ENCODE data around the gene ANKRD42.

Gene ANKRD42

DNA sequence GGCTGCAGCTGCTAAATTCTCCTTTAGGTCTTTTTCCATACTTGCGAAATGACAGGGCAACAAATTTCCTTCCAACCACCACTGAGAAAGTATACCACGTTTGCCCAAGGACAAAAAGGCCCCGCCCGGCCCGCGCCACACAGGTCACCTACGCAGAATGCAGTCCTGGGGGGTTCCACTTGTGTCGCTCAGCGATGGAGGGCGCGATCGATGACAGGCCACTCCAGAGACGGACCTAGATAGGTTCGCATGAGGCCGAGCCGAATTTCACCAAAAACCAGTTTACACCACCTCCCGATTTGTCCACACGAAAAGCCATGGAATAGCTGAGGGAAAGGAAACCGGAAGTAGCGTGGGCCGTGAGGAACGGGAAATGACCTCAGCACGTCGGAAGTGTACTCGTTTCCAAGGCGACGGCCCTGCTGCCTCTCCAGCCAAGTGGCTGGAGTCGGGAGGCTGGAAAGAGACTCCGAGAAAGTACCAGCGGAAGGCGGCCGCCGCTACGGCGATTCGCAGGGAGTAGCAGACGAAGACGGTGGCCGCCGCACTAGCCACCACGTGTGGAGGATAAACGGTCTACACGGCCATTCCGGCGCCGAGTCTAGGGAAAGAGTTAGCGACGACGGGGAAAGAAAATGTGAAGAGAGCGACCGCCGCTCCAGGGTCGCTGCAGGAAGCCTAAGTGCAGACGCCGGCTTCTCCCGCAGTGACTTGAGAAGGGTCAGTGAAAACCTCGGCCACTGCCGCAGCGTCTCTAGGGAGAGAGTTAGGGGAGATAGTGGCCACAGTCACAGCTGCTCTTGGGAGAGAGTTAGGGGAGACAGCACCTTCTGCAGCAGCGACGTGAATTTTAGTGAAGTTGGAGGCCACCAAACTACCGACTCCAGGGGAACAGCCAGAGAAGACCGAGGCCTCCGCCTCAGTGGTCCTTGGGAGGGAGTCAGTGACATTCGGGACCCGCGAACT lies at the start of gene ANKRD42:
Gene ANKRD42 (plus strand): TSS at position 398 of the 966 bp plus-strand sequence. CDS start 959 bp downstream, outside the sequence.
- DNase-seq (ENCODE audit: low read depth in 2 of 2): peak; percentile 77 to 80

DNA sequence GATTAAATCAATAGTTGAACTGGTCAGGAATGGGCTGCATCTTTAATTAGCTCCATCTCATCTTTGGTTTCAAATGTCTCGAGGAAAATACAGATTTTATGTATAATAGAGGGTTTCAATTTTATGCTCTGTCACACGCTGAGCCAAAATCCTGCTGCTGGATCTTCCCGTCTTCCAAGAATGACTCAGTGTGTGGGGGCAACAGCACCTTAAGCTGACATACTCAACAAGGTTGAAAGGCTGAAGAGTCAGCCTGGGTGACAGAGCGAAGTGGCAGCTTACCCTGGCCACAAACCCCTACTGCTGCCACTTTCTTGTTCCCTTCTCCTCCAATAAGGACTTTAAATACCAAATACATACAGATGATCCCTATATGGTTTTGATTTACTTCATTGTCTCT lies 45.6 kb upstream of the ANKRD42 start:
- DNase-seq (ENCODE audit: low read depth in 2 of 2): no peak

DNA sequence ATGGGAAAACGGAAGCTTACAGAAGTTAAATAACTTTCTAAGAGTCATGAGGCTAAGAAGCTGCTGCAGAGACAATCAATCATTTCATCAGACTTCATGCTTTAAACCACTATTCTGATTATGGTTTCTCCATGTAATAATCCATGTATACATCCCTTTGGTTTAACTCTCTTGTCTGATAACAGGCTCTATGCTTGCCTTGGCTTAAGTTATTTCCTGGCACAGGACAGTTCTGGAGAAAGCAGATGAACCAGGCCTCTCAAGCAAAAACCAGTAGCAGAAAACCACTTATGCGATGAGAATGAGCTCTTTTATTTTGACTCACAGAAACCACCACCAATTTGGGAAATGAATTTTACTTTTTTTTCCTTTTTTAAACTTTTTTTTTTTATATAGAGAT lies 43.1 kb upstream of the ANKRD42 start:
- DNase-seq (ENCODE audit: low read depth in 2 of 2): no peak

DNA sequence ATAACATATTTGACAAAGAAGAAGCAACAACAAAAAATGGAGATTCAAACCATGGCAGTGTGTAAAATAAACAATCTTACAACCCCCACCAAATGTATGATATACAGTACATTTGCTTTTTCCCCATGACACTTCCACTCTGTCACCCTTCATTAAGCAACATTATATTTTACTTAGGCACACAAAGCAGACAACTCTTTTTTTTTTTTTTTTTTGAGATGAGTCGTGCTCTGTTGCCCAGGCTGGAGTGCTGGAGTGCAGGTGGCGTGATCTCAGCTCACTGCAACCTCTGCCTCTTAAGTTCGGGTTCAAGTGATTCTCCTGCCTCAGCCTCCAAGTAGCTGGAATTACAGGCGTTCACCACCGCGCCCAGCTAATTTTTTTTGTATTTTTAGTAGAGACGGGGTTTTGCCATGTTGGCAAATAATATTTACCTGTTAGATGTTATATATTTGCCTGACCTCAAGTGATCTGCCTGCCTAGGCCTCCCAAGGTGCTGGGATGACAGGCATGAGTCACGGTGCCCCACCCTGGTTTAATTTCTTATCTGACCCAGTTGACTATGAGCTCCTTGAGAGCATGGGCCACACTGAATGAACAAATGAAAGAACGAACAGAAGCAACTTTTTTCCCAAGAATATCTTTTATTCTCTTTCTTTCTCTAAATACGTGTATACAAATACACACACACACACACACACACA lies 42.1 kb upstream of the ANKRD42 start:
- DNase-seq (ENCODE audit: low read depth in 2 of 2): no peak

DNA sequence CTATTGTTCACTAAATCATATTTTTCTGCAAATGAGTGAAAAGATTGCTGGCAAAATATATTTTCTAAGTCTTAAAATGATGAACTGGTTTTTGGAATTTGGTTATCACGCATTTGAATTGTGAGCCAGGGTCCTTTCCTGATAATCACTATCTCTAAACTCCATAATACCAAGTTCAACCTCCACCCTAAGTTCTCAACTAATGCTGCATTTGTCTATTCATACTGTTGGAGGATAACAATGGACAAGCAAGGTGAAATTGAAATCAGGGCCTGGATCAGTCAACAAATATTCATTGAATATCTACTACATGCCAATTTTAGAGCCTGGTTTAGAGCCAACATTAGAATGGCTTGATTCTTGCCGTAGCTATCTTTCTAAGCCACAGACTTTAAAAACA lies 41.2 kb upstream of the ANKRD42 start:
- no peak for DNase-seq (ENCODE audit: low read depth in 2 of 2)

DNA sequence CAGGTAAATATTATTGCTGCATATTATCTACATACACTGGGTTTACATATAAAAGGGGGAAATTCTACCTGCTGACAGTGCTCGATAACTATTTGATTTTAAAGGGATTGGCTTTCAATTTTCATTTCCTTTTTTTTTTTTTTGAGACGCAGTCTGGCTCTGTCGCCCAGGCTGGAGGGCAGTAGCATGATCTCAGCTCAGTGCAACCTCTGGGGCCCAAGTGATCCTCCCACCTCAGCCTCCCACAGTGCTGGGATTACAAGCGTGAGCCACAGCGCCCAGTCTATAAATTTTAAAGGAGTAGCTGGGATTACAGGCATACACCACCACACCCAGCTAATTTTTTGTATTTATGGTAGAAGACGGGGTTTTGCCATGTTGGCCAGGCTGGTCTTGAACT lies 39.7 kb upstream of the ANKRD42 start:
- DNase-seq (ENCODE audit: low read depth in 2 of 2): no peak

DNA sequence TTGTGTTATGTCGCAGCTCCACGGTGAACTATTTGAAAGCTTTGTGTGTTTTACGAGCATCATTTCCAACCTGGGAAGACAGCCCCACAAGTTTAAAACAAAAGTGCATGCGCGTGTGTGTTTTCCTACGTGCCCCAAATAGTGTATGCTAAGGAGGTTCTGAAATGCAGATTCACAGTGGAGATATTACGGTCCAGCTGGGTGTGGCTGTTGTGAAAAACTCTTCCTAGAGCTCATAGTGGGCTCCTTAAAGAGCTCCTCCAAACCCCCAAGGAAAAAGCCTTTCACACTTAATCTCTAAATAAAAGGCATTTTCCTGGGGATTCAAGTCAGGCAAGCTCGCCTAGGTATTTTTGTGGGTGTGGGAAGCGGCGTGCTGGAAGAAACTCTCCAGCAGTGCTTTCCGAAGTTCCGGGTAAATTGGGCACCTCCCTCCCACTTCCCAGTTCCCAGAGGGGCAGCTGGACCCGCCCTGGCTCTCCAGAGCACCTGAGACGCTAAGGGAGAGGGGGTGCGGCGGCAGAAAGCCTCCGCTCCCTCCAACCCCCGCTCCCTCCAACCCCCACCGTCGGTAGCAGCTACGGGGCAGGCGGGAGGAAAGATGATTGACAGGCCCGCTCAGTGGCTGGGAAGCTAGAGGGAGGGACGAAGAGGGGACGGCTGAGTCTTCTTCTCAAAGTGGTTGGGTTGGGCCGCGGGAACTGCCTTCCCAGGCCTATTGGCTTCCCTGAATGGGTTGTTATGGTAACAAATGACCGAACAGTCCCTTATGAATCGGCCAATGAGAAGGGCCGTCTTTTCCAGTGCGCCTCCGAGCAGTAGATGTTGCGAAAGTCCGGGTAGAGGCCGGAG lies 37.1 kb upstream of the ANKRD42 start:
- DNase-seq (ENCODE audit: low read depth in 2 of 2): peak; percentile 95 to 97

DNA sequence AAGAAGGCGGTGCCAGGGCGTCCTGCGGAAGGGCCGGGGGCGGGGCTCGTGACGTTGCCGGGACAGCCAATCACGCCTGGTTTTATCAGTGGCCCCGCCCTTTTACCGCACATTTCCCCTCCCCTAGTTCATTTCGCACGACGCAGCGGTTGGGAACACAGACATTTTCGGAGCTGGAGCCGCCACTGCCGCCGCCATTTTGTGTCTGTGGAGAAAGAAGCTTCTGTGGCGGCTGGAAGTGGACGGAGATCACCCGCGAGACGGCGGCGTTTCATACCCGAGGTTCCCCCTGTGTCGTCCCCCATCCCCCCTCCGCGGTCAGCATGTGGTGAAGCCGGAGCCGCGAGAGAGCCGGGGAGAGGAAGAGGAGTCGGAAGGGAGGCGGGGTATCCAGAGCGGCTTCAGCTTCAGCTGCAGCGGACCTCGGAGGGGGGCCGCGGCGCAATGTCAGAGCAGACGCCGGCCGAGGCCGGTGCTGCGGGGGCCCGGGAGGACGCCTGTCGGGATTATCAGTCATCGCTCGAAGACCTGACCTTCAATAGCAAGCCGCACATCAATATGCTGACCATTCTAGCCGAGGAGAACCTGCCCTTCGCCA lies 36.4 kb upstream of the ANKRD42 start, which contains the start of gene PCF11:
Gene PCF11 (plus strand): TSS at position 136 of the 598 bp plus-strand sequence. CDS start 309 bp downstream, at position 445.
- no peak for DNase-seq (ENCODE audit: low read depth in 2 of 2)

DNA sequence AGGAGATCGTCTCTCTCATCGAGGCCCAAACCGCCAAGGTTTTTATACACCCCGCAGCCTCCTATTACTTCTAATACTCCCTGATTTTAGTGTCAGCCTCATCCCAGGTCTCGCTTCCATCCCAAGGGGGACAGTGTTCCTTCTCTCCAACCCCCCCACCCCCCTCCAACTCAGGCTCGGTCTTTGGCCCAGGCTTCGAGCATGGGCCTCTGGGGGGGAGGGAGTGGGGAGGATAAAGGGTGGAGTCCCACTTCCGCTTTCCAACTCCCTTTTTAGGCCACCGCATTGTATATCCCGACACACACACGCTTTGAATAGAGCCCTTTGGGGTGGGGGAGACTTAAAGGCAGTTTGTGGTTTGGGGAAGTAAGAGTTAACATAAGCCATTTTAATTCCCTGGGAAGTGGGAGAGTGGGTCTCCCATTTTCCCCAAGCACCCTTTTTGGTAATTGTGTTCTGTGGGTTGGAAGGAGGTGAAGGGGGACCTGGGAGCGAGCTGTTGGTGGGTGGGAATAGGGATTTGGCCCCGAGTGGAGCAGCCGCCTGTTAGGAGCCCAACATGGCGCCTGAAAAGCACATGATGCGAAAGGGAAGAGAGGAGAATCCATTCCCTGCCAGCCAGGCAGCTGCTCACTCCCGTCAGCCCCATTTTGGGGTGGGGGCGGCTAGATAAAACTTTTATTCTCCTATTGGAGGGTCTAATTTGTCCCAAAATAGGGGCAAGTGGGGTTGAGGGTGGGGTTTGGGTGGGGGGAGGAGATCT lies 35.7 kb upstream of the ANKRD42 start:
- peak; percentile 19 to 30 for DNase-seq (ENCODE audit: low read depth in 2 of 2)

DNA sequence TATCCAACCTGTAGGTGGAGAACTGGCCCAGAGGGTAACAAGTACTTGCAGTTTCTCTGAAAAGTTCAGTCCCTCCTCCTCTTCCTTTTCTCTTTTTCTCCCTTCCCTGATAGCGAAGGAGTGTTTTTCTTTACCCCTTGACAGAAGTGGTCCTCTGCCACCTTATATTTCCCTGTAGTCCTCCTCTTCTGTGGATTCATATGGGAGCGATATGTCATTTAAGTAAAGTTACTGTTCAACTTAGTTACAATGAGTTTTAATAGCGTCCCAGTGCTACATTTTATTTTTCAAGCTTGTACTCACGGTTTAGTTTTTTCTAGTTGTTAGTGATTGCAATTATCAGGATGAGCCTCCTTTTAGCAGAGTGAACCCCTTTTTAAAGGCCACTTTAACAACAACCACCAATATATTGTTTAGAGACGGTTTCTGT lies 35.1 kb upstream of the ANKRD42 start:
- DNase-seq (ENCODE audit: low read depth in 2 of 2): no peak

DNA sequence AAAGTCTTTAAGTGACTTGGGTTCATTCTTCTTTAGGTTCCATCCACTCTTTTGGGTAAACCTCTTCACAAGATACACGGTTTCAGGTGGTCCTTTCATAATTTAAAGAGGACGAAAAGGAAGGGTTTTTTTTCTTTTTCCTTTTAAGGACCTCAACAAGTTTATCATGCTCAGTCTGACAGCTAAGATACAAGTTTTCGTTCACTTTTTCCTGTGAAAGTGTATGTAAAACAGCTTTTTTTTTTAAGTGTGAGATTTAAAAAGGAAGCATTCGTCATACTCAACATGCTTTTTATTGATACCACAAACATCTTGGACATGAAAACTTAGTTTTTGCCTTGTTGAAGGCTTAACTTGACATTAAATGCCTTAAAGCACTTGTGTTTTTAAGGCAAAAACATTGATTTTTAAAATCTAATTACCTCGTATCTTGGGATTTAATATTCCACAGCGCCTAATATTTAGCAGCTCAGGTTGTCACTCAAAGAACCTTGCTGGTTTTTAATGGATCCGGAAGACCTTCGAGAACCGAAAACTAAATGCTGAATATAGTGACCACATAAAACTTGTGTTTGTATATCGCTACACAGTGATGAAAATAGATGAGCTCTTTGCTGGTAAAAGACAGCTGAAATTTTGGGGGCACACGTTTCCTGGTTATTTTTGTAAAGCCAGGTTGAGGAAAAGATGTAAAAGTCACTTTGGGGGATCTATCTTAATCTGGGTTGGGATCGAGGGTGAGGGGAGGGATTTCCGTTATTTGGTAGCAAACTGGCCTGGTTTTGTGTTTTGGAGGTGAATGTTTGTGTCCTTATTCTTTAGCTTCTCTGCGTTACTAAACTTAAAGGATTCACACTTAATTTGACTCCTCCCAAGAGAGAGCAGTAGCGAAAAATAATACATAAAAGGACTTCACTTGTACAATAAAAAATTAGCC lies 34.3 kb upstream of the ANKRD42 start:
- no peak for DNase-seq (ENCODE audit: low read depth in 2 of 2)

DNA sequence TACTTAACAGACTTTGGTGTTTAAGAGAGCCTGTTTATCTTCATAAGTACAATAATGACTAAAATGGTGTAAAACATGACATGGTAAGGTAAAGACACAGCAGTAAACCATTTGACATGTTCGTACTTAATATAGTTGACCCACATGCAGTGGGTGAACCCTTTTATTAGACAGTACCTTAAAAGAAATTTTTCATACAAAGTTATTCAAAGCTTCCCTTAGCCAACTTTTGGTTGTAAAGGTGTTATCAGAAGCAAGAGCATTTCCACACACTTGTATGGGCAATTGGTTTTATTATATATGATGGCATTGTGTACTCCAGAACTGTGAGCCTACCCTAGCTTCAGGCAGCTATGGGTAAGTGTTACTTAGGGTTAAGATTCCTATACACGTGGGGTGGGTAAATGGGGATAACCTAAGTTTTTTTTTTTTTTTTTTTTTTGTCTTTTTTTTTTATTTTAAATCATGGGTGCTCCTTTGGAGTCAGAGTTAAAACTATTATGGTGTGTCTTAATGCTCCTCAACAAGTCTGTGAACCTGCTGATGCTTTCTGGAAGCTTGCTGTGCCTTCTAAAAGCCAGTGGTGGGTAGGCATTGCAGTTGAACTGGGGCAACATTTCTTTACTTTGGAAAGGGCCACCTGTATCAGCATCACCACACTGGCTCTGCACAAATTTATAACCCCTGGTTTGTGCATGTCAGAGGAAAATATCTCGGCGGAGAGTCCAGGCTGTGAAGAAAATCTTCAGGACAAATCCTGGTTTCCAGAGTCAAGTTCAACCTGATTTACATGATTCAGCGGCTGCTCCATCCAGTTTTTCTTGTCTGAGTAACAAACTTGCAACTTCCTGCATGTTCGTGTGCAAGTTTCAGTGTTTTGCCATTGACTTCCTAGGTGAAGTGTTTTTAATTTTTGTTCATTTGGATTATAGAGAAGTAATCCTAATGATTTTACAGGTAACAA lies 33.3 kb upstream of the ANKRD42 start:
- DNase-seq (ENCODE audit: low read depth in 2 of 2): no peak

DNA sequence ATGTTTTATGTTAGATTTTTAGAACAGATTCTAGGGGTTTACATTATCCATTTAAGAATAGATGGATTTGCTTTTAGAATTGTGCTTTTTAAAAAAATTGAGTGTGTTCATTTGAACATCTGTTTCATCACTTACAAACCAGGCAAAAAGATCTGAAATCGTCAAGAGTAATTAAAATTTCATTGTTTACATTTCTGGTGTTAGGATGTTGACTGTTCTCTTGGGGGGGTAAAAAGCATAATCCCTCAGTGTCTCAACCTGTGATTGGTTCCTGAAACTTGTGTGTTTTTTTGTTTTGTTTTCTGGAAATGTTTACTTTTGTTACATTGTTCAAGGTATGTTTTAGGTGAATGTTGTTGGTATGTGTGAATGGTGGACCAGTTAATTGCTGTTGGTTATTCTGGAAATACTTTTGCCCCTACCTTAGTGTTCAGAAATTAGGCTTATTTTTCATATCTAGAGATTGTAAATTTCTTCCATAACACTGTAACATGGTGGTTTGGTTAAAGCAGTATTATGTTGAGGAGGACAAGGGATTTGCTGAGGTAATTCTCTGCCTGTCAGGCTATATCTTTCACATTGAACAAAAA lies 31.8 kb upstream of the ANKRD42 start:
- no peak for DNase-seq (ENCODE audit: low read depth in 2 of 2)

DNA sequence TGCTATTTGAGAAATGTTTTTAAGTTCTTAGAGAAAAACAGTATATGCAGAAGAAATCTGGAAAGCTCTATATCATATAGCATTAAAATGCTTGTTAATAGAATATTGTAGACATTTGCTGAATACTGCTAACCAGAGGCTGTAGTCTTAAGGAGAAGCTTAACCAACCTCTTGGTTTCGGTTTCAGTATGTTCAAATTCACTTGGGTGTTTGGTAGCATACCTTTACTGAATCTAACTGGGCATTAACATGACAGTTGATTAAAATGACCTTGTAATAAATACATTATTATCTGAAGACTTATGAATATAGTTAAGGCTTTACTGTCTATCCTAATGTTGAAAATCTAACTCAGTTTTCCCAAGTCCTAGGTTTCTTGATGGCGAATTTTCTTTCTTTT lies 31.1 kb upstream of the ANKRD42 start:
- DNase-seq (ENCODE audit: low read depth in 2 of 2): no peak

DNA sequence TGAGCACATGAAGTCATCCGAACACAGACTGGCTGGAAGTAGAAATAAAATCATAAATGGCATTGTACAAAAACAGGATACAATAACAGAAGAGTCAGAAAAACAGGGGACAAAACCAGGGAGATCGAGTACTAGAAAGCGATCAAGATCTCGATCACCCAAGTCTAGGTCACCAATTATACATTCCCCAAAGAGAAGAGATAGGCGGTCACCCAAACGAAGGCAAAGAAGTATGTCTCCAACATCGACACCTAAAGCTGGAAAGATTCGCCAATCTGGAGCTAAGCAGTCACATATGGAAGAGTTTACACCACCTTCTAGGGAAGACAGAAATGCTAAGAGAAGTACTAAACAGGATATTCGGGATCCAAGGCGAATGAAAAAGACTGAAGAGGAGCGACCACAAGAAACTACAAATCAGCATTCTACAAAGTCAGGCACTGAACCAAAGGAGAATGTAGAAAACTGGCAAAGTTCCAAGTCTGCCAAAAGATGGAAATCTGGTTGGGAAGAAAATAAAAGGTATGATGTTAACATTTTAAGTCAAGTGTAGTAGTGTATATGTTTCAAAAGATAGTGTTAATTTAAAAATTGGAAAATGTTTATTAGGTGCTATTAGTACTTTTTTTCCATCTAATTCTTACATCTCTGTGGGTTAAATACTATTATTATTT lies 27.2 kb upstream of the ANKRD42 start:
- DNase-seq (ENCODE audit: low read depth in 2 of 2): no peak

DNA sequence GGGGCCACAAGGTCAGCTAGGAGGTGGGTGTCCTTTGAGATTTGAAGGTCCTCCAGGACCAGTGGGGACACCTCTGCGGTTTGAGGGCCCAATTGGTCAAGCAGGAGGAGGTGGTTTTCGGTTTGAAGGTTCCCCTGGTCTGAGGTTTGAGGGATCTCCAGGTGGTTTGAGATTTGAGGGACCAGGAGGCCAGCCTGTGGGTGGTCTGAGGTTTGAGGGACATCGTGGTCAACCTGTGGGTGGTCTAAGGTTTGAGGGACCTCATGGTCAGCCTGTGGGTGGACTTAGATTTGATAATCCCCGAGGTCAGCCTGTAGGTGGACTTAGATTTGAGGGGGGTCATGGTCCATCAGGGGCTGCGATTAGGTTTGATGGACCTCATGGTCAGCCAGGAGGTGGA lies 24.8 kb upstream of the ANKRD42 start:
- no peak for DNase-seq (ENCODE audit: low read depth in 2 of 2)

DNA sequence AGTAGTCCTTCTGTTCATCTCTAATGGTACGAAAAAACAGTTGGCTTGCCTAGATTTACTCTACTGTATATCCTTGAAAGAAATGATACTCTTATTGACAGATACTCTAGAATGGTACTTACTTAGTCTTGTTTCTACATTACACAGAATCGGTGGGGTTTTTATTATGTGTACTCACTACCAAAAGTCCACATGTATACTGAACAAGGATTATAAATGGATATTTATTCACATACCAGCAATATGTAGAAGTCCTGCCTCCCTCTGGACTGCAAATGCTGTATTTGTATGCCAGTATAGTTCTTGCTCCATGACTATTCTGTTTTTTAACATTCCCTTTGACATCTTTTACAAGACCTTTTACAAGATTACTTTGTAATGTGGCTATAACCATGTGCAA lies 22.6 kb upstream of the ANKRD42 start:
- no peak for DNase-seq (ENCODE audit: low read depth in 2 of 2)
